CD14-positive monocyte (primary cell): ENCODE results near the gene SH3BP5. TPM values are rescaled to one million over a fixed set of nuclear protein-coding genes. Genes with fewer than 3 reads are reported as not detected.
A peak's percentile ranks its signal among the peaks of the same experiment; 100 is the strongest.

Experiments
- DNase-seq, 3 donors: peaks; one replicate each; pipeline ENCODE4 v3.0.0-alpha.2; 2011 to 2022
- H2AFZ ChIP-seq: 2 replicates; pipeline ENCODE4 v1.6.0; 2012; ENCODE audit warnings: mild to moderate bottlenecking, low read depth, low read length, inconsistent platforms; ENCODE audit not compliant: insufficient read depth, poor library complexity, severe bottlenecking
- H3K27ac ChIP-seq, 2 donors: 1 replicate in 1 of 2; 2 replicates in 1 of 2; pipeline ENCODE4 v1.5.1; 2012 to 2013; ENCODE audit warnings: low read length in 2 of 2, control low read depth in 1 of 2, inconsistent platforms in 1 of 2, low read depth in 1 of 2, mild to moderate bottlenecking in 1 of 2
- H3K27me3 ChIP-seq, 2 donors: one replicate each; pipeline versions ENCODE4 v1.6.0 to v1.6.1; 2011 to 2013; ENCODE audit warnings: low read length in 2 of 2; ENCODE audit not compliant: control insufficient read depth in 2 of 2, insufficient read depth in 2 of 2
- H3K36me3 ChIP-seq, 2 donors: replicated peaks in 1 of 2; 1 replicate in 1 of 2; 2 replicates in 1 of 2; pipeline versions ENCODE4 v1.5.1 to v1.6.1; 2012 to 2013; ENCODE audit warnings: low read length in 2 of 2, control low read depth in 1 of 2, inconsistent platforms in 1 of 2, mild to moderate bottlenecking in 1 of 2; ENCODE audit not compliant: insufficient read depth in 2 of 2, control insufficient read depth in 1 of 2
- H3K4me1 ChIP-seq, 2 donors: 1 replicate in 1 of 2; 2 replicates in 1 of 2; pipeline versions ENCODE4 v1.5.1 to v1.6.1; 2012 to 2013; ENCODE audit warnings: low read length in 2 of 2, control low read depth in 1 of 2, inconsistent platforms in 1 of 2, mild to moderate bottlenecking in 1 of 2, moderate library complexity in 1 of 2; ENCODE audit not compliant: insufficient read depth in 2 of 2, control insufficient read depth in 1 of 2
- H3K4me2 ChIP-seq: replicated peaks from 2 replicates; pipeline ENCODE3; 2012; ENCODE audit warnings: low read length, moderate library complexity, mild to moderate bottlenecking; ENCODE audit not compliant: poor library complexity, severe bottlenecking; ENCODE audit errors: extremely low read depth
- H3K4me3 ChIP-seq, 3 experiments: fragments of 200-600 bp in 1 of 3; sonication (generic) in 1 of 3; replicated peaks in 1 of 3; 1 replicate in 2 of 3; 2 replicates in 1 of 3; pipeline ENCODE4 v1.5.1; 2011 to 2013; ENCODE audit warnings: low read length in 3 of 3, mild to moderate bottlenecking in 3 of 3, control low read depth in 2 of 3, low read depth in 2 of 3, inconsistent platforms in 1 of 3, moderate library complexity in 1 of 3
- H3K79me2 ChIP-seq: 2 replicates; pipeline ENCODE4 v1.6.0; 2012; ENCODE audit warnings: mild to moderate bottlenecking, control low read depth, inconsistent platforms, low read length, moderate library complexity; ENCODE audit not compliant: insufficient read depth
- H3K9ac ChIP-seq: 2 replicates; pipeline ENCODE4 v1.6.0; 2017; ENCODE audit warnings: low read length, mild to moderate bottlenecking; ENCODE audit not compliant: insufficient read depth, poor library complexity, severe bottlenecking
- H3K9me3 ChIP-seq, 2 donors: replicated peaks in 1 of 2; 1 replicate in 1 of 2; 2 replicates in 1 of 2; pipeline versions ENCODE4 v1.5.1 to v1.6.1; 2012 to 2013; ENCODE audit warnings: low read length in 2 of 2, control low read depth in 1 of 2; ENCODE audit not compliant: control insufficient read depth in 1 of 2, insufficient read depth in 1 of 2
- H4K20me1 ChIP-seq: 2 replicates; pipeline ENCODE4 v1.6.0; 2012; ENCODE audit warnings: mild to moderate bottlenecking, low read length, control low read depth, moderate library complexity; ENCODE audit not compliant: insufficient read depth
- H3K27ac Mint-ChIP-seq, 7 donors: one replicate each; pipeline ENCODE4 v1.8.0; 2020; ENCODE audit warnings: mild to moderate bottlenecking in 7 of 7, mixed read lengths in 7 of 7, moderate library complexity in 6 of 7, inconsistent platforms in 2 of 7
- H3K27me3 Mint-ChIP-seq, 3 donors: one replicate each; pipeline ENCODE4 v1.8.0; 2021 to 2022; ENCODE audit warnings: low read depth in 3 of 3, mild to moderate bottlenecking in 3 of 3, mixed read lengths in 3 of 3, moderate library complexity in 3 of 3, inconsistent platforms in 1 of 3
- H3K36me3 Mint-ChIP-seq, 2 donors: one replicate each; pipeline ENCODE4 v1.8.0; 2020; ENCODE audit warnings: mixed read lengths in 2 of 2, inconsistent platforms in 1 of 2, mild to moderate bottlenecking in 1 of 2
- H3K4me1 Mint-ChIP-seq: one replicate; pipeline ENCODE4 v1.8.0; 2020; ENCODE audit warnings: mild to moderate bottlenecking, mixed read lengths
- H3K4me3 Mint-ChIP-seq, 2 donors: one replicate each; pipeline ENCODE4 v1.8.0; 2020; ENCODE audit warnings: mild to moderate bottlenecking in 2 of 2, mixed read lengths in 2 of 2, moderate library complexity in 1 of 2
- H3K9me3 Mint-ChIP-seq, 7 donors: one replicate each; pipeline ENCODE4 v1.8.0; 2020 to 2022; ENCODE audit warnings: mixed read lengths in 7 of 7, mild to moderate bottlenecking in 6 of 7, moderate library complexity in 6 of 7, inconsistent platforms in 2 of 7
- CTCF ChIP-seq: fragments of 200-600 bp; IDR thresholded peaks from one replicate; pipeline ENCODE4 v1.8.0; 2022; ENCODE audit warnings: antibody characterized with exemption, mild to moderate bottlenecking
- WGBS: methylation state at CpG from one replicate; pipeline ENCODE4 v1.1.5; 2013; ENCODE audit warnings: missing lambda C conversion rate; ENCODE audit not compliant: insufficient coverage; 5-methylcytosine and 5-hydroxymethylcytosine counted together
- intact Hi-C, 2 donors: fragments of 100-400 bp; cut with micrococcal nuclease; formaldehyde crosslinking; loops; one replicate each; pipeline versions ENCODE4 v1.15.0 to v1.15.1; 2023
- polyA plus RNA-seq, 3 donors: library from polyadenylated mRNA; depleted of rRNA in 1 of 3; unstranded in 2 of 3; stranded (reverse) in 1 of 3; fragments of 300-500 nt in 2 of 3; fragments of >200 nt in 1 of 3; fragmentation: Illumina TruSeq in 2 of 3; gene quantifications; 1 replicate in 2 of 3; 2 replicates in 1 of 3; pipeline ENCODE4 v1.2.3, GENCODE V29; 2012 to 2021

Gene SH3BP5
- polyA plus RNA-seq, 3 donors, result 10.7 to 29.6 (median 22.8) TPM

- H3K9ac ChIP-seq, result no peak overlapping the region
- peaks cover 79 to 94% of the 10 kb centered on the region in 2 donors for H3K36me3 Mint-ChIP-seq
These were observed 79.2 kb downstream of the SH3BP5 start for GRCh38 chr3:15253023-15253697.

GRCh38 chr3:15246186-15246585 lies 86.2 kb downstream of the SH3BP5 start:
- Histone ChIP-seq H3K4me1 (no peaks in the 10 kb centered on the region), H3K9ac (no peak overlapping the region), H3K27me3 (no peaks in the 10 kb centered on the region), H4K20me1 (no peaks in the 10 kb centered on the region), H3K27ac (no peak overlapping the region), H3K9me3 (no peaks in the 10 kb centered on the region), H2AFZ (no peak overlapping the region), H3K4me3 (no peak overlapping the region), H3K4me2 (no peak overlapping the region), H3K36me3 (peaks cover 87 to 97% of the 10 kb centered on the region in 2 donors), H3K79me2 (no peaks in the 10 kb centered on the region)
- no peak for DNase-seq
- Mint-ChIP-seq H3K27me3 (no peaks in the 10 kb centered on the region), H3K27ac (no peak overlapping the region), H3K4me3 (no peak overlapping the region), H3K4me1 (no peaks in the 10 kb centered on the region), H3K9me3 (no peaks in the 10 kb centered on the region), H3K36me3 (peaks cover 74 to 94% of the 10 kb centered on the region in 2 donors)
- no peak for TF ChIP-seq CTCF
- intact Hi-C loops, result no loop called here
- 100% methylated on average over 1 of the region's 2 CpGs for WGBS

More at GRCh38 chr3:15253023-15253697, 79.2 kb downstream of the SH3BP5 start:
- no peaks in the 10 kb centered on the region for H3K79me2 ChIP-seq
- peaks cover 91 to 100% of the 10 kb centered on the region in 2 donors for H3K36me3 ChIP-seq
- Mint-ChIP-seq H3K4me1 (no peaks in the 10 kb centered on the region), H3K27ac (peak overlapping the region in 3 of 7 donors; percentile 63 to 68 (median 66)), H3K27me3 (no peaks in the 10 kb centered on the region), H3K4me3 (no peak overlapping the region), H3K9me3 (no peaks in the 10 kb centered on the region)
- H3K4me1 ChIP-seq, result no peaks in the 10 kb centered on the region
- no peak overlapping the region for H3K4me3 ChIP-seq
- TF ChIP-seq CTCF, result no peak
- H3K4me2 ChIP-seq, result no peak overlapping the region
- no peaks in the 10 kb centered on the region for H3K9me3 ChIP-seq
- H2AFZ ChIP-seq, result no peak overlapping the region
- no peaks in the 10 kb centered on the region for H3K27me3 ChIP-seq
- peaks cover 20% of the 10 kb centered on the region for H4K20me1 ChIP-seq
- peak overlapping the region in 1 of 2 donors; percentile 29 for H3K27ac ChIP-seq
- intact Hi-C loops, result no loop called here
- WGBS, result 100% methylated on average over 1 of the region's 7 CpGs
- DNase-seq, result no peak
